M059J (cell line): ENCODE results near the gene BSND. TPM values are rescaled to one million over a fixed set of nuclear protein-coding genes. Genes with fewer than 3 reads are reported as not detected.

Experiments
- DNase-seq: peaks from one replicate; pipeline ENCODE4 v3.0.0-alpha.2; 2012; ENCODE audit warnings: low read depth
- total RNA-seq: library from RNA; depleted of rRNA; stranded (reverse); fragments of >200 nt; shearing (Covaris generic); gene quantifications from 2 replicates; pipeline ENCODE4 v1.2.3, GENCODE V29; 2014

BSND gene
- total RNA-seq, 1 experiment from 2014 or later = not detected

GRCh38 chr1:55045430-55045829 is 46.7 kb downstream of the BSND start:
- DNase-seq = no peak

- DNase-seq = no peak
Observed at GRCh38 chr1:55046871-55047270, 48.1 kb downstream of the BSND start.

- DNase-seq = no peak
Observed at GRCh38 chr1:55047611-55048010, 48.9 kb downstream of the BSND start.

- no peak for DNase-seq
Observed at GRCh38 chr1:55048453-55049270, 49.9 kb downstream of the BSND start.

GRCh38 chr1:55049271-55049913 is 50.7 kb downstream of the BSND start:
- no peak for DNase-seq

GRCh38 chr1:55049914-55050278 is 51.2 kb downstream of the BSND start:
- no peak for DNase-seq

- peak; percentile 57 for DNase-seq
Observed at GRCh38 chr1:55050283-55050682, 51.5 kb downstream of the BSND start.

GRCh38 chr1:55051169-55051568 is 52.4 kb downstream of the BSND start:
- DNase-seq = no peak

GRCh38 chr1:55051621-55052020 is 52.9 kb downstream of the BSND start:
- no peak for DNase-seq

- no peak for DNase-seq
Observed at GRCh38 chr1:55052221-55053142, 53.7 kb downstream of the BSND start.

- DNase-seq = no peak
Observed at GRCh38 chr1:55053265-55053954, 54.7 kb downstream of the BSND start.

GRCh38 chr1:55054396-55054795 is 55.7 kb downstream of the BSND start:
- DNase-seq = no peak

GRCh38 chr1:55055084-55055882 is 56.5 kb downstream of the BSND start:
- no peak for DNase-seq

GRCh38 chr1:55055951-55056631 is 57.4 kb downstream of the BSND start:
- no peak for DNase-seq

- DNase-seq = no peak
Observed at GRCh38 chr1:55056632-55056992, 57.9 kb downstream of the BSND start.

GRCh38 chr1:55057270-55057955 is 58.7 kb downstream of the BSND start:
- DNase-seq = no peak

GRCh38 chr1:55057956-55058298 is 59.2 kb downstream of the BSND start:
- DNase-seq = no peak

- DNase-seq = no peak
Observed at GRCh38 chr1:55059302-55060132, 60.8 kb downstream of the BSND start.
